GM23248 (cell line): Measurements from ENCODE around the gene PIGX. TPM values are rescaled to one million over a fixed set of nuclear protein-coding genes. Genes with fewer than 3 reads are reported as not detected.

Experiments
- DNase-seq: peaks from one replicate; pipeline ENCODE4 v3.0.0-alpha.2; 2015
- H2AFZ ChIP-seq: fragments of 200-600 bp; sonication (generic); 2 replicates; pipeline ENCODE4 v1.6.1; 2016; ENCODE audit warnings: antibody characterized with exemption
- H3F3A ChIP-seq: fragments of 200-600 bp; sonication (generic); 2 replicates; pipeline ENCODE4 v1.6.1; 2016; ENCODE audit warnings: mild to moderate bottlenecking, antibody characterized with exemption, mixed run types; ENCODE audit not compliant: insufficient read depth
- H3K27ac ChIP-seq: fragments of 200-600 bp; sonication (generic); 2 replicates; pipeline ENCODE4 v1.5.1; 2016; ENCODE audit warnings: mild to moderate bottlenecking
- H3K27me3 ChIP-seq: fragments of 200-600 bp; sonication (generic); replicated peaks from 2 replicates; pipeline ENCODE4 v1.6.1; 2016; ENCODE audit warnings: mild to moderate bottlenecking; ENCODE audit not compliant: insufficient read depth
- H3K36me3 ChIP-seq: fragments of 200-600 bp; sonication (generic); 2 replicates; pipeline ENCODE4 v1.6.1; 2016; ENCODE audit warnings: low read depth, mild to moderate bottlenecking
- H3K4me1 ChIP-seq: fragments of 200-600 bp; sonication (generic); 2 replicates; pipeline ENCODE4 v1.6.1; 2016; ENCODE audit warnings: mild to moderate bottlenecking; ENCODE audit not compliant: insufficient read depth
- H3K4me2 ChIP-seq: fragments of 200-600 bp; sonication (generic); one replicate; pipeline ENCODE4 v1.6.1; 2016; ENCODE audit warnings: mild to moderate bottlenecking; ENCODE audit not compliant: unreplicated experiment
- H3K4me3 ChIP-seq: fragments of 200-600 bp; sonication (generic); 2 replicates; pipeline ENCODE4 v1.5.1; 2016; ENCODE audit warnings: mild to moderate bottlenecking
- H3K79me2 ChIP-seq: fragments of 200-600 bp; sonication (generic); 2 replicates; pipeline ENCODE4 v1.6.1; 2016; ENCODE audit warnings: mild to moderate bottlenecking; ENCODE audit not compliant: insufficient read depth
- H3K9ac ChIP-seq: fragments of 200-600 bp; sonication (generic); 2 replicates; pipeline ENCODE4 v1.6.1; 2016; ENCODE audit warnings: mild to moderate bottlenecking
- H3K9me2 ChIP-seq: fragments of 200-600 bp; sonication (generic); 2 replicates; pipeline ENCODE4 v1.6.1; 2016; ENCODE audit warnings: mixed run types, mild to moderate bottlenecking, moderate library complexity; ENCODE audit not compliant: insufficient read depth
- H3K9me3 ChIP-seq: fragments of 200-600 bp; sonication (generic); one replicate; pipeline ENCODE4 v1.6.1; 2017; ENCODE audit warnings: low read depth
- H4K20me1 ChIP-seq: fragments of 200-600 bp; sonication (generic); 2 replicates; pipeline ENCODE4 v1.6.0; 2016; ENCODE audit not compliant: insufficient read depth
- EZH2 ChIP-seq: fragments of 200-600 bp; sonication (generic); IDR thresholded peaks from 2 replicates; pipeline ENCODE4 v1.6.1; 2018; ENCODE audit warnings: antibody characterized with exemption, mild to moderate bottlenecking; ENCODE audit not compliant: insufficient read depth, poor library complexity, severe bottlenecking
- EZH2phosphoT487 ChIP-seq: fragments of 200-600 bp; sonication (generic); IDR thresholded peaks from 2 replicates; pipeline ENCODE4 v1.6.1; 2018; ENCODE audit warnings: antibody characterized with exemption, moderate library complexity, mild to moderate bottlenecking, low read depth; ENCODE audit not compliant: insufficient read depth
- WGBS, 2 experiments: methylation state at CpG; one replicate each; pipeline ENCODE4 v1.1.6; 2015 to 2017; ENCODE audit warnings: low lambda C conversion rate in 2 of 2, low coverage in 1 of 2; ENCODE audit errors: missing lambda C conversion rate in 2 of 2; 5-methylcytosine and 5-hydroxymethylcytosine counted together
- in situ Hi-C: fragments of 300-500 bp; cut with MboI; formaldehyde crosslinking; loops from 2 replicates; pipeline ENCODE4 v1.15.0; 2020
- polyA plus RNA-seq: library from polyadenylated mRNA; unstranded; fragments of >200 nt; fragmentation: Nextera tagmentation; extraction: Ambion mirVana; gene quantifications from 2 replicates; pipeline ENCODE4 v1.2.1, GENCODE V29; 2016
- total RNA-seq: library from RNA; depleted of rRNA; stranded (reverse); fragments of >200 nt; shearing (Covaris generic); gene quantifications from 2 replicates; pipeline ENCODE4 v1.2.3, GENCODE V29; 2014; rRNA removed

The PIGX gene
- total RNA-seq, result 27.6 and 37.3 TPM in 2 replicates
- polyA plus RNA-seq, result 36.0 and 37.3 TPM in 2 replicates

DNA sequence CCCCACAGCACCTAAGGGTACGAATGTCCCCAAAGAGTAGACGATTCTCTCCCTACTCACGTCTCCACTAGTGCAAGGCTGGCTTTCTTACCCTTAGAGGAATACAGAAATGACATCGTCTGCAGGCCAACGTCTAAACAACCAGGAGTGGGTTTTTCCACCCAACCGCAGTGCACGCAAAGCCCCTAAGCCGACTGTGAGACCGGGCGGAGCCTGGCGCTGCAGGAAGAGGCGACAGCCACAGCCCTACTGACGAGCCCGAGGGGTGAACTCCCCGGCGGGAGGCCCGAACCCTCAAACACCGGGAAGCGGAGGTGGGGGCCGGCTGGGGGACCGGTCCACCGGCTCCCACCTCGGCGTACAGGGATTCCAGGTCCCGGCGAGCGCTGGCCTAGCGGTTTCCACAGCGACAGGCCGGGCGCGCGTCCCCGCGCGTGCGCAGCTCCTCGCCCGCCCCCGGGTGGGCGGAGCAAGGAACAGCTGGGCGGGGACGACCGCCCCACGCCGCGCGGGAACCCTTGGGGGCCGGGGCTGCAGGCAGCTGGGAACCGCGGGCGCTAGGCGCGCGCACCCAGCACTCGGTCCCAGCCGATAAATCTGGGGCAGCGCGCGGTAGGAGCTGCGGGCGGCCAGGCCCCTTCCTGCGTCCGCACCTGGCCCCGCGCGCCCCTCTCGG, at the start of gene PIGX, which contains the start of gene CEP19:
Gene PIGX (plus strand): TSS at position 540 of the 676 bp plus-strand sequence.
Gene CEP19 (minus strand): TSS at position 413 of the 676 bp plus-strand sequence. CDS start 3,593 bp downstream, outside the sequence.
- peaks cover 38% of the 10 kb centered on the region for H3K79me2 ChIP-seq
- peak within 1 kb of the TSS; percentile 95 for H3K9ac ChIP-seq
- DNase-seq, result peak; percentile 94
- no peaks in the 10 kb centered on the region for H3K27me3 ChIP-seq
- peak within 1 kb of the TSS; percentile 93 for H3K27ac ChIP-seq
- in situ Hi-C loops, result no loop called here
- no peak for TF ChIP-seq EZH2phosphoT487
- no peak for TF ChIP-seq EZH2
- no peaks in the 10 kb centered on the region for H3K9me3 ChIP-seq
- H3K9me2 ChIP-seq, result no peaks in the 10 kb centered on the region
- no peaks in the 10 kb centered on the region for H3K36me3 ChIP-seq
- peaks cover 21% of the 10 kb centered on the region; the same call in 1 of the 2 replicates for H3F3A ChIP-seq
- peak within 1 kb of the TSS; percentile 94 for H3K4me3 ChIP-seq
- 1 to 2% methylated on average over 46 to 58 of the region's 68 CpGs for WGBS, 2 experiments
- peak within 1 kb of the TSS; percentile 99 for H3K4me2 ChIP-seq
- H3K4me1 ChIP-seq, result peaks cover 13% of the 10 kb centered on the region
- H2AFZ ChIP-seq, result peak within 1 kb of the TSS; percentile 94
- no peaks in the 10 kb centered on the region for H4K20me1 ChIP-seq

DNA sequence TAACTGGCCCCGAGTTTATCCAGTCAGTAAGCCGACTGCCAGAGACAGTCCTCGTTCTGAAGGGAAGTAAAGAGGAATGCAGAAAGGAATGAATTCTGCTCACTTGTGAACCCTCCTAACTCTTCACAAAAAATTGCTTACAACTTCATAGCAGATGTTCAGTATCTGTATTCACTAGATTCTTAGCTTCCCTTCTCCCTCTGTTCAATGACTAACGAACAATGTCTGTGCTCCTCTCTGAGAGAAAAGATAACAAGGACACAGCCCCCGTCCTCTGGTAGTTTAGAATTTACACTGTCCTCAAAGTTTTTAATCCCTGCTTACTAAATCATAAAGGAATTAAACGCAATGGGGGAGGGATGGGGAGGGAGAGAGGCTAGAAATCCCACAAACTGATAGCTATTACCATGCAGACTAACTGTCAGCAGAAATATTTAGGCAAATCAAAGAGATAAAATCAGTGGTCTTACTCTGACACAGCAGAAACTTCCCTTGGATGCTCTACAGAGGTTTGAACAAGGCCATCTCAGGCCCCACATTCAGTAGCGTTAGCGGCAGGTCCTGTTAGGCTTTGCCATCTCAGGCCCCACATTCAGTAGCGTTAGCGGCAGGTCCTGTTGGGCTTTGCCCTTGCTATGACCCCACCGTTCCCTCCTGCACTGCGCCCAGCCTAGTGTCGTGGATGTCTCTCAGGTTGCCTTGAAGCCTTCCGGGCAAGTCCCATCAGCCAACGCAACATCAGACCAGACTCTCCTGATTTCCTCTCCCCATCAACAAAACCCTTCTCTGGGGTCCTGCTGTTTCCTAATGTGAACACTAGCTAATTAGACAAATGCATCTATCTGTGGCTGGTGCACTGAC, 49.2 kb upstream of the PIGX start:
- no peaks in the 10 kb centered on the region for H4K20me1 ChIP-seq
- H3K9me3 ChIP-seq, result no peaks in the 10 kb centered on the region
- H3K36me3 ChIP-seq, result no peaks in the 10 kb centered on the region
- in situ Hi-C loops, result no loop called here
- H3K27ac ChIP-seq, result no peak overlapping the region
- no peaks in the 10 kb centered on the region for H3K79me2 ChIP-seq
- no peak overlapping the region for H3K4me3 ChIP-seq
- peaks cover 11% of the 10 kb centered on the region for H3K4me1 ChIP-seq
- no peak for TF ChIP-seq EZH2phosphoT487
- no peak for TF ChIP-seq EZH2
- H3K9ac ChIP-seq, result no peak overlapping the region
- peak overlapping the region; percentile 1 for H3K4me2 ChIP-seq
- H3F3A ChIP-seq, result peaks cover 14% of the 10 kb centered on the region; the same call in 1 of the 2 replicates
- peak; percentile 19 for DNase-seq
- H2AFZ ChIP-seq, result no peak overlapping the region; the same call in 1 of the 2 replicates
- H3K27me3 ChIP-seq, result no peaks in the 10 kb centered on the region
- no peaks in the 10 kb centered on the region for H3K9me2 ChIP-seq
- WGBS, 2 experiments, result 60 to 66% methylated on average over 12 to 15 of the region's 15 CpGs

DNA sequence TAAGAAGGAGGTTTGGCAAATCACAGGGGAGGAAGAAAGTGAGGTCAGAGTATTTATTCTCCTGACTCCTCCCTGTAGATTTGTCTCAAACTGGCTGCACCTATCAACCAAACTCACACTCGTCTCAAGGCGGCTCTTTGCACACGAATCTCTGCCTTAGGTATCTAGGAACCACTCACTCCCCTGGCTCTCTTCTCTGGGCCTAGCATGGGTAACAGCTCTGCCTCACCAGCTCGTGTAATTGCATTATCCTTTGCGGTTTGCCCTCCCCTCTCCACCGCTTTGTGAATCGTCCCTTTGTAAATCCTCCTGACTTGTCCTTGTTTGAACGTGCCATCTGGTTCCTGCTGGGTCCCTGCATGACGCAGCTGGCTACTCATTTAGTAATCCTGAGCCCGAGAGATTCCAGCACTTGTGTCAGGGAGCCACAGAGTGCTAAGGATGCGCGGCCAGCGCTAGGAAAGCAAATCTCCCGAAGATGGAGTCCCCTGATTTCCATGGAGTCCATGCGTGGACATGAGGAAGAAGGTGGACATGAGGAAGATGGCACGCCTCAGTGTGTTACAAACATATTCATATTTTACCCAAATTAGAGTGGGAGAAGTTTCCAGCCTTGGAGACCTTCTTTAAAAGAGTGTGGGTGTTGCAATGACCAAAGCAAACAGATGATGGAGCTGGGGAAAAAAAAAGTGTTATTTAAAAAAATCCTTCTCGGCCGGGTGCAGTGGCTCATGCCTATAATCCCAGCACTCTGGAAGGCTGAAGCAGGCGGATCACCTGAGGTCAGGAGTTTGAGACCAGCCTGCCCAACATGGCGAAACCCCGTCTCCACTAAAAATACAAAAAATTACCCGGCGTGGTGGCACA, 45.9 kb upstream of the PIGX start:
- Histone ChIP-seq H3K9ac (no peak overlapping the region), H3F3A (peaks cover 14% of the 10 kb centered on the region; the same call in 1 of the 2 replicates), H4K20me1 (no peaks in the 10 kb centered on the region), H3K4me1 (peaks cover 11% of the 10 kb centered on the region), H3K9me2 (no peaks in the 10 kb centered on the region), H3K36me3 (no peaks in the 10 kb centered on the region), H3K4me2 (peak overlapping the region; percentile 8), H3K27ac (no peak overlapping the region), H3K79me2 (no peaks in the 10 kb centered on the region), H3K4me3 (no peak overlapping the region), H3K27me3 (no peaks in the 10 kb centered on the region; the same call in 1 of the 2 replicates), H2AFZ (peak overlapping the region; percentile 45), H3K9me3 (no peaks in the 10 kb centered on the region)
- in situ Hi-C loops, result no loop called here
- DNase-seq, result peak; percentile 82
- 41 to 44% methylated on average over 23 of the region's 23 CpGs for WGBS, 2 experiments
- TF ChIP-seq EZH2phosphoT487, result no peak
- TF ChIP-seq EZH2, result no peak
